ENCODE data around the gene GNG7.
"Not testable (repeated sequence)": the region's sequence is repeated elsewhere in the genome, so short reads cannot be mapped to it uniquely, and the experiment has no call there.

GNG7 gene

DNA sequence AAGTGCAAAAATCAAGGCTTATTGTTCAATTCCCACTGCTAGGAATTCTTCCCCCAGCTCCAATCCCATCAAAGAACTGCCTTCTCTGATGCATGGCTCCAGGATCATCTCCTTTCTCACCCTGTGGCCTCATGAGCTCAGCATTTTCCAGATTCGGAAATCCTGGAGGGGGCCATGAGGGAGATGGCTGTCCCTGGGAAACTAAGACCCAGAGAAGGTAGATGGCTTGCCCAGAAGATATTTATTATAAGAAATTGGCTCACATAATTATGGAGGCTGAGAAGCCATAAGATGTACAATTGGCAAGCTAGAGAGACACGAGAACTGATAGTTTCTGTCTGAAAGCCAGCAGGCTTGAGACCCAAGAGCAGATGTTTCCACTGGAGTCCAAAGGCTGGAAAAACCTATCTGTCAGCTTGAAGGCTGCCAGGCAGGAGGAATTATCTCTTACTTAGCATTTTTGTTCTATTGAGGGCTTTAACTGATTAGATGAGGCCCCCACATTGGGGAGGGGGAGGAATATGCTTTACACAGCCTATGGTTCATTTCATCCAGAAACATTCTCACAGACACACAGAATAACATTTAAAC lies 168.0 kb downstream of the GNG7 start:
- DNase-seq (ENCODE audit: low read depth) = no peak

DNA sequence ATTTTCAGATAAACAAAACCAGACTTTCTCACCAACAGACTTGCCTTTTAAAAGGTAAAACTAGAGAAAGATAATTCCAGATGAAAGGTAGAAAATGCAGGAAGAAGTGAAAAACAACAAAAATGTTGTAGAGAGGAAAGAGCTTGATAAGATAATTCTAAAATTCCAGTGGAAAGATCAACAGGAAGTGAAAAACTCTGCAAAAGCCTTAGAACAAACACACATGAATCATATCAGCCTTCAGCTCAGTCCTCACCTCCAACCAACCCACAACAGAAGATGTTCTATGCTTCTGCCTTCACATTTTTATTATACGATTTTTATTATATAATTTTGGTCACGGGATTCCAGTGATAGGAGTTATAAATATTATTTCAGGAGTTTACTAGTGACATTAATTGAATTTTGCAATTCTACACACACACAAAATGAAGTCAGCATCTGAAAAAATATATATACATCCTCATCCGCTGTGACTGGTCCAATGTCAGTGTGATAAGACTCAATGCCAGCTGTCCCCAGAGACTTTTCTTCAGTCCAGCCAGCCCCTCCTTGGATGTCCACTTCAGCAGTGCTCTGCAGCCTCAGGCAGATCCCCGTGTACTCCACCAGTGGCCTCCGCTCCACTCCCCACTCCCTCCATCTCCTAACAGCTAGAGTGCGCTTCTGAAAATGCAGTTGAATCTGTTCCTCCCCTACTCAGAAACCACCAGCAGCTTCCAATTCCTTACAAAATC lies 168.6 kb downstream of the GNG7 start:
- DNase-seq (ENCODE audit: low read depth) = no peak

DNA sequence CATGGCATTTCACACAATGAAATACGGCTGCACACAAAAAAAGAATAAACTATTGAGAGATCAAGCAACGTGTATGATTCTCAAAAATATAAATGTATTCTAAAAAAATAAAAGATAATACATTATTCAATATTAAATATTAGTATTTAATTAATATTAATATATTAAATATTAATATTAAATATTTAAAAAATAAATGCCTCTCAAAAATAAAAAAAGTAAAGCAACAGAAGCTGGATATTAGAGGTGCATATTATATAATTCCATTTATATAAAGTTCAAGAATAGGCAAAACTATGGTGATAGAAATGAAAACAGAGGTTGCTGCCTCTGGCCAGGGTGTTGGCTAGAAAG lies 169.4 kb downstream of the GNG7 start:
- DNase-seq (ENCODE audit: low read depth) = no peak

DNA sequence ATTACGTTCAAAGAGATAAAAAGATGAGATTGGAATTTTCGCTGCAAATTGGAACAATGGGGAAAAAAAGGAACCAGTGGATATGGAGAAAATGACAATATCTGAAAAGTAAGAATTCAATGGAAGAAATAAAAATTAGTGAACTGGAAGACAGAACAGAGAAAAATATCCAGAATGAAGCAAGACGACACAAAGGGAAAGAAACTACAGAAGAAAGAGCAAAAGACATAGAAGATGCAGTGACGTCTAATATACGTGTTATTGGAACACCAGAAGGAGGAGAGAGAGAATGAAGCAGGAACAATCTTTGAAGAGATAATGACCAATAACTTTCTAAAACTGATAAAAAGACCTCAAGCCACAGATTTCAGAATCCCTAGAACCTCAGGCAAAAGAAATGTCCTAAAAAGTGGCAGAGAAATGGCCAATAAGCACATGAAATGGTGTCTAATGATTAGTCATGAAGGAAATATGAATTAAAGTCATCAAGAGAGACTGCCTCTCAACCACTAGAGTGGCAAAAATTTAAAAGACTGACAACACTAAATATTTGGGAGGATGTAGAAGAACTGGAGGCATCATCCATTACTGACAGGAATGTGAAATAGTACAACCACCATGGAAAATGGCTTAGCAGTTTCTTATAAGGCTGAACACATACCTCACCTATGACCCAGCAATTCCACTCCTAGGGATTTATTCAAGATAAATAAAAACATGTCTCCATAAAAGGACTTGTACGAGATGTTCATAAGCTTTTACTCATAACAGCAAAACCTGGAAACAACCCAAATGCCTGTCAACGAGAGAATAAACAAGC lies 170.0 kb downstream of the GNG7 start:
- peak; percentile 71 for DNase-seq (ENCODE audit: low read depth)

DNA sequence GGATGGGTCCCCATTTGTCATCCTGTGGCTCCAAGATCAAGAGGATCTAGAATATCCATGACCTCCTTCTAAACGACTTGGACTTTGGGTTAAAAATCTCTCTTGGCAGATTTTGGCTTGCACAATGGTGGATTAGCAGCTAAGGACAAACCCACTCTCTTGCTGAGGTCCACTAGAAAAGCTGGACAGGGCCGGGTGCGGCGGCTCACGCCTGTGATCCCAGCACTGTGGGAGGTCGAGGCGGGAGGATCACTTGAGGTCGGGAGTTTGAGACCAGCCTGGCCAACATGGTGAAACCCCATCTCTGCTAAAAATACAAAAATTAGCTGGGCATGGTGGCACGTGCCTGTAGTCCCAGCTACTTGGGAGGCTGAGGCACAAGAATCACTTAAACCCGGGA lies 172.6 kb downstream of the GNG7 start:
- not testable (repeated sequence) for DNase-seq (ENCODE audit: low read depth)

DNA sequence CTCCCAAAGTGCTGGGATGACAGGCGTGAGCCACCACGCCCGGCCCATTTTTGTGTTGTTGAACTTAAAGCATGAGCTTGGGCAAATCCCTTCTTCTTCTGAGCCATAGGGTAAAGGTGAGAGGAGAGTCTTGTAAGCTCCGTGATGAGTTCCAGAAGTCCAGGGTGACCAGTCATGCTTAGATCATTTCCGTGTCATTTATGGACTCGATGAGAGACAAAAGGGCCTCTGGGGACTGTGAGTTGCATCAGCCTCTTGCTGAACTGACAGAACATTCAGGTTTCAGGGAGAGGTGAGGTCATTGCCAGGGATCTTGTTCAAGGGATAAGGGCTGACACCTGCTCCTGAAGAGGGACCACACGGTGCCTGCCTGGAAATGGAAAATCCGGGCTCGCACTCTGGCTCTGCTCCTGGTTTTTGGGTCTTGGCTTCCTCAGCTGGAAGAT lies 173.0 kb downstream of the GNG7 start:
- DNase-seq (ENCODE audit: low read depth) = peak; percentile 92

DNA sequence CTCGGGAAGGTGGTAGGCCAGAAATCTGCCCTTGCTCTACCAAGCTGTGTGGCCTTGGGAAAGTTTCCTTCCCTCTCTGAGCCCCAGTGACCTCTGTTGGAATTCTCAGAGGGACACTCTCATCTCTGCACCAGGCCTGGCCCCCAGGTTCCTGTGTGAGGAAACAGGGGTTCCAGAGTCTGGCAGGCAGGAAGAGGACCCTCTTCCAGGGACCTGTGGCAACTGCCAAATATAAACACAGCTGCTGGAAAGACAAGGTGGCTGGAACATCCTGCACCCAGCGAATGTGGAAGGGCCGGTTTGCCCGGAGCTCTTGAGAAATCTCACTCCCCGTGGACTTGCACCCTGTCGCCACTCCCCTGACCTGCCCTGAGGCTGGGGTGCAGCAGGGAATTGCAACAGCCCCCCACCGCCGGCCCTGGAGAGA lies 173.8 kb downstream of the GNG7 start:
- DNase-seq (ENCODE audit: low read depth) = peak; percentile 56

DNA sequence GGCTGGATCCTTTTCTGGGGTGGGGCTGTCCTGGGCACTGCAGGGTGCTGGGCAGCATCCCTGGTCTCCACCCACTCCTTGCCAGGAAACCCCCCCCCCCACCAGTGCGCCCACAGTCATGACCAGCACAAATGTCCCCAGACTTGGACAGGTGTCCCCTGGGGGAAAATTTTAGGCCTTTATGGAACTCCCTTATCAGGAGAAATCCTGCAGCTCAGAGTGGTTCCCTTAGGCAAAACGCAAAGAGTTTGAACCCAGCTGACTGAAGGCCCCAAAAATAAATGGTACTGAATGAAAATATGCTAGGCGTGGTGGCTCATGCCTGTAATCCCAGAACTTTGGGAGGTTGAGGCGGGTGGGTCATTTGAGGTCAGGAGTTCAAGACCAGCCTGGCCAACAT lies 174.8 kb downstream of the GNG7 start:
- DNase-seq (ENCODE audit: low read depth) = no peak

DNA sequence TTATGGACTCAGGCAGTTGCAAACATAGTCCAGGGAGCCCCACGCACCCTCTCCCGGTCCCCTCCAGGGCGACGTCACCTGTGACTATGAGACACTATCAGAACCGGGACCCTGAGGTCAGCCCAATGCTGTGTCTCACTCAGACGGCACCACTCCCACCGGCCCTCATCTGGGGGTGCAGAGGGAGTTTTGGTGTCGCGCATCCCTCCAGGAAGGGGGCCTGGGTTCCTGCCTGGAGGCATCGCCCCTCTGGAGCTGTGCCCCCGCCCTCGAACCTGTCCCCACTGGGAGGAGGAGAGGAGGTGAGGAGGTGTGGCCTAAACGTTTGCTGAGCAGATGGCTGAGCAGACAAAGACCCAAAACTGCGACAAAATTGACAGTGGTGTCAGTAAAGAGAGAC lies 175.3 kb downstream of the GNG7 start:
- no peak for DNase-seq (ENCODE audit: low read depth)

DNA sequence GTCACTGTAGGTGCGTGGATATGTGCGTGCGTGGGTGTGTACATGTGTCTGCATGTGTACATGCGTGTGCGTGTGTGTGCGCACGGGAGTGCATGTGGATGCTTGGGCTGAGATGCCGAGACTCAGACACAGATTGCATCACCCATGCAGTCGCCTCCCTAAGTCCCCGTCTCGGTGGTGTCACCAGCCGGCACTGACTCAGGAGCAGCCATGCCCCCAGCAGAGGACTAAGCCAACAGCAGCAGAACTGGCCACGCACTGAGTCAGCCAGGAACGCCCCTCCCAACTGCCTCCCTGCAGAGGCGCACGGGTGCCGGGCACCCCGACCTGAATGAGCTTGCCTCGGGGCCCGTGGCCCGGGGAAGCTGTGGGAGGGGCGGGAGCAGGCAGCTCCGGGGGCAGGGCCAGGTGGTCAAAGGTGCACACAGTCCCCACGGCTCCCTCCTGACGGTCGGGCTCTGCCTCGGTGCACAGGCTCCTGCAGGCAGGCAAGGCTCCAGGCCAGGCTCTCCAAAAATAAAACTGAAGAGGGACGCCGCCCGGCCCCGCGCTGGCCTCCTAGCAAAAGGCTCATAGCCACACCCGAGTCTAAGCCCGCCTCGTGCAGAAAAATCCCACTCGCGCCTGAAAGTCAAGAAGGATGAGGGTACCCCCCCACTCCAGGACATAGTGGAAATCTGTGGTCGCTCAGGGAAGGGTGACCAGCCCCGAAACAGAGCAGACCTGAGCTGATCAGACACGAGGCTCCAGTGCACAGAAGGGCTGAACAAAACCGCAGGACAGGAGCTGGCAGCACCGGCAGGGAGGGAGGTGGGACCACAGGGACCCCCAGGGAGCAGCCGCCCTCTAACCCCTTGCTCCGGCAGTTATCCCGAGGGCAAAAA lies 177.4 kb downstream of the GNG7 start:
- DNase-seq (ENCODE audit: low read depth) = peak; percentile 56

DNA sequence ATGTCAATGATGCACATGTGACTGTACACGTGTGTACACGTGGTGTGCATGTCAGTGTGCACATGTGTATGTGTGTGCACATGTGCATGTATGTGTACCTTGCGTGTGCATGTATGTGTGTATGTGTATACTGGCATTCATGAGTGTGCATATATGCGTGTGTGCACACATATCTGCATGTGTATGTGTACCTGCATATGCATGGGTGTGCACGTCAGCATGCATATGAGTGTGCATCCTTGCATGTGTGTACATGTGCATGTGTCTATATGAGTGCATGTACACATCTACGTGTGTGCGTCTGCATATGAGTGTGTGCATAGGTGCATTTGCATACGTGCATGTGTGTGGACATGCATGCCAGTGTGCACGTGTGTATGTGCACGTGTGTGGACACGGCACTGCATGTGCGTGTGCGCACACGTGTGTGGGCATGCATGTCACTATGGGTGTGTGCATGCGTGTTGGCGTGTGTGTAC lies 178.1 kb downstream of the GNG7 start:
- no peak for DNase-seq (ENCODE audit: low read depth)

DNA sequence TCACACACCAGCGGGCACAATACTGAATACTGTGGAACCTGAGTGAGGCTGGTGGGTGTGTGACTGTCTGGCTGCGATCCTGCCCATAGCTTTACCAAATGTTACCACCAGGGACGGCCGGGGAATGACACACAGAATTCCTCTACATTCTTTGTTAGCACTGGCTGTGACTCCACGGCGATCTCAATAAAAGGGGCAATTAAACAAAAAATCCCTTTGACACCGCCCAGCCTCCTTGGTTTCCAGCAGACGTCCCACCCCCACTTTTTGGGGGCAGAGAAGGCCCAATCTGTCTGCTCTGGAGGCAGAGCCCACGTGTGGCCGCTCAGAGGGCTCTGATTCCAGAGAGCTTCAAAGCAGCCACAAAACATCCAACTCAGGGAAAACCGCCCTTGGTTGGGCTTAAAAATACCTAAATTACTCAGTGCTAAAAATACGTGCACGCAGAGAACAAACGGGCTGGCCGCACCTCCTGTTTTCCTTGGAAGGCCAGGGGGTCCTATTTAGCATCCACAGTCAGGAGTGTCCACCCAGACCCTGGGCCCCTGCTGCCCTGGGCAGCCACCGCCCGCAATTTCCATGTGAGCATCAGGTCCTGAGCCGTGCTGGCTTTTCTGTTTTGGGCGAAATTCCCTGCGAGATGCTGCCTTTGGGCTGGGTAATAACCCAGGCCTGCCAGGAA lies 178.7 kb downstream of the GNG7 start:
- peak; percentile 42 for DNase-seq (ENCODE audit: low read depth)

DNA sequence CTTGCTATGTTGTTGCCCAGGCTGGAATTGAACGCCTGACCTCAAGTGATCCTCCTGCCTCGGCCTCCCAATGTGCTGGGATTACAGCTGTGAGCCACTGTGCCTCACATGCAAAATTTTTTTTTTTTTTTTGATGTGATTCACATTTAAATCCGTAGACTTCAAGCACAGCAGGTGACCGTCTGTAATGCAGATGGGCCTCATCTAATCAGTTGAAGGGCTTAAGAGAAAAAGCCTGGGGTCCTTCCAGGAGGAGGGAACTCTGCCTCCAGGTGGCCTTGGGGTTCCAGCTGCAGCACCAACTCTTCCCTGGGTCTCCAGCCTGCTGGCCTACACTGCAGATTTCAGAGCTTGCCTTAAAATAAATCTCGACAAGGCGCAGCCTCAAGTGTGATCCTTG lies 183.0 kb downstream of the GNG7 start:
- no peak for DNase-seq (ENCODE audit: low read depth)

DNA sequence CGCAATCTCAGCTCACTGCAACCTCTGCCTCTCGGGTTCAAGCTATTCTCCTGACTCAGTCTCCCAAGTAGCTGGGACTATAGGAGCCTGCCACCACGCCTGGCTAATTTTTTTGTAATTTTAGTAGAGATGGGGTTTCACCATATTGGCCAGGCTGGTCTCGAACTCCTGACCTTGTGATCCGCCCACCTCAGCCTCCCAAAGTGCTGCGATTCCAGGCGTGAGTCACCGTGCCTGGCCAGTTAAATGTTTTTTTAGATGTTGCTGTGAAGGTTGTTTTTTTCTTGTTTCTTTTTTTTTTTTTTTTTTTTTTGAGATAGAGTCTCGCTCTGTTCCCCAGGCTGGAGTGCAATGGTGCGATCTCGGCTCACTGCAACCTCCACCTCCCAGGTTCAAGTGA lies 183.6 kb downstream of the GNG7 start:
- DNase-seq (ENCODE audit: low read depth) = not testable (repeated sequence)

DNA sequence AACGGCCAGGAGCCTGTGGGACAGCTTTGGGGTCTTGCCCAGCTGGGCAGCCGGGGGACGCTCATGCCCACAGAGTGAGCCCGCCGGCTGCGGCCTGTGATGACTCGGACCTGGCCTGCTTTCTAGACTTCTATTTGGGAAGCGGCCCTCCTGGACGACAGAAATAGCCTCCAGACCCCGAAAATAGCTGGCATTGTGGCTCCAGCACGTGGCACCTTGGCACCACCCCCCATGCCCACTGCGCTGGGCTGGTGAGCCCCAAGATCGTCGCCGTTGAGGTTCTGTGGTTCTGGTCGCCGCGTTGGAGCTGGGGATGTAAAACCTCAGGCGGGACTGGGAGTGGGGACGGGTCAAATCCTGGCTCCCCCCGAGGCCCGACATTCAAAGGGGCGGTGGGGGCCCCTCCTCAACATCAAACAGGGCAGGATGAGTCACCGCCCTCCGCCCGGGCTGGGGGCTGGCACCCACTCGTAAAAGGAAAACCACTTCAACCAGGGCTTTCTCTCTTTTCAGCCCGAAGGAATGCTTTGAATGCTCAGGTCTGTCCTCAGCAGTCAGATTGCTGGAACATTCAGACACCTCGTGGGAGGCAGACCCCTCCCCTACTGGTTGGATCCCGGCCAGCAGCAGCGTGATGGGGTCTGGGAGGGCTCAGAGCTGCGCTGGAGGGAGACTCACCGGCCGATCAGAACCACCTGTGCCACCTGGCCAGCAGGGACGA lies 184.5 kb downstream of the GNG7 start:
- DNase-seq (ENCODE audit: low read depth) = no peak

DNA sequence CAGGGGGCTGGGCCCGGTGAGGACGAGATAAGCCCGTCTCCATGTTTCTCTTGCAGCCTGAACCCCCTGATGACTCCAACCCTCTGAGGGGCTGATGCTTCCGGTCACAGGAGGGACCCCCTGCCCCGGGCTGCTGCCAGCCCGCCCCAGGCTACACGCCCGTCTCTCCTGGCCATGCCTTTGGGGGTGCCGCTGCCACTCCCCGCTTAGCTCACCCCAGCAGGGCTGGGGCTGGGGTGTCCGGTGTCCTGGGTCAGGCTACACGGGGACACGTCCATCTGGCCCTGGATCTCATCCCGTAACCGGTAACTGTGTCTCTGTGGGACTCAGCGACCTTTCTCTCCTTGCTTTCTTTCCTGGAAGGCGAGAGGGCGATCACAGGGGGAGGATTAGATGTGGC lies 185.8 kb downstream of the GNG7 start:
- no peak for DNase-seq (ENCODE audit: low read depth)

DNA sequence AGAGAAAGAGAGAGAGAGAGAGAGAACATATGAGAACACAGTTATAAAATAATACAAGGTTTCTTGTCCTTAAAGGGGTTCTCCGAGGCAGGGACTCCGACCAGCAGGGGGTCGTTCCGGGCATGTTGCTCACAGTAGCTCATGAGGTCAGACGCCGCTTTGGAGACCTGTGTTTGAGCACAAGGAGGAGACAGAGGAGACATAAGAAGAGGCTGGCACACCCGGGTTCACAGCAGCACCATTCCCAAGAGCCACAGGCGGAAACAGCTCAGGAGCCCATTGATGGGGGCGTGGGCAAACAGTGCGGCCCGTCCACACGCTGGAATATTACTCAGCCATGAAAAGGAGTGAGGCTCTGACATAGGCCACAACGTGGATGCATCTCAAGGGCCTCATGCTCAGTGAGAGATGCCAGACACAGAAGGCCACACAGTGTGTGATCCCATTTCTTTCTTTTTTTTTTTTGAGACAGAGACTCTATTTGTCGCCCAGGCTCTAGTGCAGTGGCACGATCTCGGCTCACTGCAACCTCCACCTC lies 187.4 kb downstream of the GNG7 start:
- DNase-seq (ENCODE audit: low read depth) = no peak

DNA sequence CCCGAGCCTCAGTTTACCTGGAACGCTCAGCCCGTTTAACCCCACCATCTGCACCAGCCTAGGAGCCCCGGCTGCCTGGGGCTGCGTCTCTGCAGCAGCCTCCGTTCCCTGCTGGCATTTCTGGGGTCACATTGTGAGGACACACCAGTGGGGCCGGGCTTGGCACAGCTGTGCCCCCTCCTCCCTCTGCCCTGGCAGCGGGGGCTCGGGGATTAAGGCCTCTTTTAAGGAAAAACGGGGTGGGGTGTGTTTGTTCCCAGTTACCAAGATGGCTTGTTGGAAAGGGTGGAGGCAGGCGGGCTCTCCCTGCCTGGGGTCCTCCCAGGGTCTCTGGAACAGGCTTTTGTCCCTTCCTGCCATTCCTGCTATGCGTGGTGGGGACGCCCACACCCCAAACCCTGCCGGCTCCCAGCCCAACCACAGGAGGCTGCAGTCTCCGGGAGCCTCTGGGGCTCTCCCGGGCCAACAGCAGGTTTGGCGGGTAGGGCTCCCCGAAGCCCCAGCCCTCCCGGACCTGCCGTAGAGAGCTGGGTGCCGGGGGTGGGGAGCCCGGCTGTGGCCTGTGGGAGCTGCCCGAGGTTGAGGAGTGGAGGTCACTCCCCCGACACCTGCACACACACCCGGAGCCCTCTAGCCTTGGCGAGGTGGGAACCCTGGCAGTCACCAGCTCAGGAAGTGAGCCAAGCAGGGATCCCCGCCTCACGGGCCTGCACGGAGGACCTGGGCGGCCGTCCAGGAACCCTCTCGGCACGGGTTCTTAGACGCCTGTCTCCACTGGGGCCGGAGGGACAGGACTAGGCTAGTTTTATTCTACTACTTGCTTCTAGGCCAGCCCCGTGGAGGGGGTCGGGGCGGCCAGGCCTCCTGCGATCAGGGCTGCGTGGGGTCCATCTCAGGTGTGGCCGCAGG lies 189.7 kb downstream of the GNG7 start:
- DNase-seq (ENCODE audit: low read depth) = no peak

DNA sequence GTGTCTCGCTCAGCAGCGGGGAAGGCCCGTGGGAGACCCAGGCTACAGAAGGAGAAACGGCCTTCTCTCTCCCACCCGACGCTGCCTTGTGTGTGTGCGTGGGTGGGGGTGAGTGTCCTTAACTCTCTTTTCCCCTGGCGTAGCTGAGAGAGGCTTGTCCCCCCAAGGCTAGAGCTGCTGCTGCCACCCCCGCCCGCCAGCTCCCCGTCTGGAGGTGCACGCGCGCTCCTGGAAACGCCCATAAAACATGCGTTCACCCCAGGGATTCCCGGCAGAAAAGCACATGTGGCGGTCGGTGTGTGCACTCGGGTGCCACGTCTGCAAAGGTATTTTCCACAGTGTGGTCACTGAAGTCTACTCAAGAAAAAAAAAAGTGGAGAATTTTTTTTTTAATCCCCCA lies 190.5 kb downstream of the GNG7 start:
- DNase-seq (ENCODE audit: low read depth) = no peak
